A172 (cell line): ENCODE data around the gene VN1R4. TPM values are rescaled to one million over a fixed set of nuclear protein-coding genes. Genes with fewer than 3 reads are reported as not detected.
"Not testable (repeated sequence)": the region's sequence is repeated elsewhere in the genome, so short reads cannot be mapped to it uniquely, and the experiment has no call there.

Experiments
- DNase-seq: peaks from one replicate; pipeline ENCODE4 v3.0.0-alpha.2; 2015; ENCODE audit warnings: low spot score
- total RNA-seq: library from RNA; depleted of rRNA; stranded (reverse); fragments of >200 nt; shearing (Covaris generic); gene quantifications from 2 replicates; pipeline ENCODE4 v1.2.3, GENCODE V29; 2014; rRNA removed

The VN1R4 gene
- not detected in 2 replicates for total RNA-seq

GRCh38 chr19:53267623-53268022 is at the start of gene VN1R4:
TSS of gene VN1R4 (minus strand) at chr19:53267723. CDS start at chr19:53267665, 58 bp downstream.
- DNase-seq = not testable (repeated sequence)

GRCh38 chr19:53311897-53312296 is 44.4 kb upstream of the VN1R4 start:
- DNase-seq = no peak

- DNase-seq = no peak
Observed at GRCh38 chr19:53311044-53311443, 43.5 kb upstream of the VN1R4 start.

GRCh38 chr19:53308339-53308811 is 40.9 kb upstream of the VN1R4 start:
- DNase-seq = no peak

DNA sequence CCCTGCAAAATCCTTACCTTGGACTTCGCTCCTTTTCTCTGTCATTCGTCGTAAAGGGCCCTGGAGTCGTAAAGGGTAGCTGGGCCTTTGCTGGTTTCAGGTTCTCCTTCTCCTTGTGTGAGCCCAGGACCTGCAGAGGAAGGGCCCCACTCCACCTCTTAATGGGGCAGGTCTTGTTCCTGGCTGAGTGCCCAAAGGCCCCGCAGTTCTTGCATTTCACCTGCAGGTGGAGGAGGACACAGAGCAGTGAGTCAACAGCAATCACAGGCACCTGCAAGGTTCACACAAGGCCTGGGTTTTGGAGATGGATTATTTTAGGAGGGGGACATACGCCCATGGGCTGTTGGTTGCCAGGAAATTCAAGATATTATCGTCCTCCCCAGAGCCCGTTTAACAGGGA is 33.8 kb upstream of the VN1R4 start:
- not testable (repeated sequence) for DNase-seq

- no peak for DNase-seq
Observed at GRCh38 chr19:53294786-53295441, 27.4 kb upstream of the VN1R4 start.

DNA sequence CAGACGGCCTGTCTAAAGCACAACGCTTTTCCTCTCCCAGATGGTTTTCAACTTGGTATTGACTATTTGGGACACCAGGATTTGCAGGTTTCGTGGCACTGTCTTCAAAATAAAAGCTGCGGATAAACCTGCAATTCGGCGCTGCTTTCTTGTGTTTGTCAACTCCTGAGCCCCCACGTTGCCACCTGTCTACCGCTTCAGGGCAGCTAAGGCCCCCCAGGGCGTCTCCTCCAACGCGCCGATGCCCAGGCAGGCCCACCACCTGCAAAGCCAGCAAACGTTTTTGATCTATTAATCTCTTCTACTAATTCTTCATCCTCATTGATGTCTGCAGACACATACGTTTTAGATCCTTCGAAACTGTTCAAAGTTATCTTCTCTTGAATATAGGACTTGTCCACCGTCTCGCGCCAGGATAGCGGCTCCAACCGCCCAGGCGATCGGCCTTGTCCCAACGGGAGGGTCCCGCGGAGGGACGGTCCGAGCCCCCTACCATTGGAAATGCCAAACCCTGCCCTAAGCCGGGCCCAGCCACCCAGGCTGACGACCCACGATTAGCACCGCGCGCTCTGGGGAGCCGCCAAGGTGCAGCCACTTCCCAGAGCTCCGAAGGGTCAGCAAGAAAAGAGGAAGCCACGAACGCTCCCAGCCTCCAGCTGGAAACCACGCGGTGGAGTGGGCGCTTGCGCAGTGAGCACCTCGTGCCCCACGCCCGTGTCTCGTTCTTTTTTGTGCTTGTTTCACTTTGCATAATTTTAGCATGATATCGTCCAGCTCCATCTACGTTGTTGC is 23.4 kb upstream of the VN1R4 start:
- DNase-seq = no peak

DNA sequence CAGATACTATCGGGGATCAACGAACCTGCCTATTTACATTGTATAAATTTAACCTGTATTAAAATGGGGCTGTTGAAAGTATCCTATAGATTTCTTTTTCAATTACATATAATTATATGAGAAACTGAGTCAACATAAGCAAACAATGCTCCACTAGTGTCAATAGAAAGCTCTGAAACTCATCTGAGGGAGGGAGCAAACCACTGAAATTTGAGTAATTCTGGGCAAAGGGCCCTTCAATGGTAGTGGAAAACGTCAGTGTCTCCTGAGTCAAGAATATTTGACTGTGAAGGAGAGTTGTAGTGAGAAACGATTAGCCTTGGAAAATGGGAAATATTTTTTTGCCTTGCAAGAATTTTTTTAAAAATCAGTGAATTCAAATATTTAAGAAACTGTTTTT is 17.6 kb upstream of the VN1R4 start:
- no peak for DNase-seq

DNA sequence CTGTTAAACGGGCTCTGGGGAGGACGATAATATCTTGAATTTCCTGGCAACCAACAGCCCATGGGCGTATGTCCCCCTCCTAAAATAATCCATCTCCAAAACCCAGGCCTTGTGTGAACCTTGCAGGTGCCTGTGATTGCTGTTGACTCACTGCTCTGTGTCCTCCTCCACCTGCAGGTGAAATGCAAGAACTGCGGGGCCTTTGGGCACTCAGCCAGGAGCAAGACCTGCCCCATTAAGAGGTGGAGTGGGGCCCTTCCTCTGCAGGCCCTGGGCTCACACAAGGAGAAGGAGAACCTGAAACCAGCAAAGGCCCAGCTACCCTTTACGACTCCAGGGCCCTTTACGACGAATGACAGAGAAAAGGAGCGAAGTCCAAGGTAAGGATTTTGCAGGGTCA is 14.4 kb upstream of the VN1R4 start:
- DNase-seq = not testable (repeated sequence)

GRCh38 chr19:53275480-53275879 is 8.0 kb upstream of the VN1R4 start:
- DNase-seq = no peak

GRCh38 chr19:53272044-53272443 is 4.5 kb upstream of the VN1R4 start:
- no peak for DNase-seq

GRCh38 chr19:53269861-53270260 is 2.3 kb upstream of the VN1R4 start:
- not testable (repeated sequence) for DNase-seq

DNA sequence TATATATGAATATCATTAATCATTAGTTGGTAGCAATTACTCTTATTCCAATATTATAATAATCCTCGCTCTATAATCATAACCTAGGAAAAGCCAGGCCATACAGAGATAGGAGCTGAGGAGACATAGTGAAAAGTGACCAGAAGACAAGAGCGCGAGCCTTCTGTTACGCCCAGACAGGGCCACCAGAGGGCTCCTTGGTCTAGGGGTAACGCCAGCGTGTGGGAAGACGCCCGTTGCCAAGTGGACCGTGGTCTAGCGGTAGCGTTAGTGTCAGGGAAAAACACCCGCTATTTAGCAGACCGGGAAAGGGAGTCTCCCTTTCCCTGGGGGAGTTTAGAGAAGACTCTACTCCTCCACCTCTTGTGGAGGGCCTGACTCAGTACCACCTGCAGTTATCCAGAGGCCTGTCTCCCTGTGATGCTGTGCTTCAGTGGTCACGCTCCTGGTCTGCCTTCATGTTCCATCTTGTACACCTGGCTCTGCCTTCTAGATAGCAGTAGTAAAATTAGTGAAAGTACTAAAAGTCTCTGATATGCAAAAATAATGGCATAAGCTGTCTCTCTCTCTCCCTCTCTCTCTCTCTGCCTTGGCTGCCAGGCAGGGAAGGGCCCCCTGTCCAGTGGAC is 9.7 kb downstream of the VN1R4 start, which contains the start of gene VN1R2:
Gene VN1R2 (plus strand): TSS at position 578 of the 628 bp plus-strand sequence. CDS start 84 bp downstream, outside the sequence.
- DNase-seq = not testable (repeated sequence)

GRCh38 chr19:53254411-53255341 is 12.8 kb downstream of the VN1R4 start, which contains the start of gene ZNF677:
TSS of gene ZNF677 (minus strand) at chr19:53254873. CDS start at chr19:53251550, 3,323 bp downstream.
- DNase-seq = peak; percentile 19

DNA sequence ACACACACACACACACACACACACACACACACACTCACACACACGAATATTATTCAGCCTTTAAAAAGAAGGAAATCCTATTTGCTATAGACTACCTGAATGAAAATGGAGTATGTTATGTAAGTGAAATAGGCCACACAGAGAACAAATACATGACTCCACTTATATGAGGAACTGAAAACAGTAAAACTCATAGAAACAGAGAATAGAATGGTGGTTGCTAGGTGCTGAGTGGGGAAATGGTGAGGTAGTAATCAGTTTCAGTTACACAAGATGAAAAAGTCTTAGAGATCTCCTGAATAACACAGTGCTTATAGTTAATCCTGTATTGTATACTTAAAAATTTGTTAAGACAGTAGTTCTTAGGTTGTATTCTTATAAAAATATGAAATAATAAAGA is 21.0 kb downstream of the VN1R4 start:
- DNase-seq = no peak

DNA sequence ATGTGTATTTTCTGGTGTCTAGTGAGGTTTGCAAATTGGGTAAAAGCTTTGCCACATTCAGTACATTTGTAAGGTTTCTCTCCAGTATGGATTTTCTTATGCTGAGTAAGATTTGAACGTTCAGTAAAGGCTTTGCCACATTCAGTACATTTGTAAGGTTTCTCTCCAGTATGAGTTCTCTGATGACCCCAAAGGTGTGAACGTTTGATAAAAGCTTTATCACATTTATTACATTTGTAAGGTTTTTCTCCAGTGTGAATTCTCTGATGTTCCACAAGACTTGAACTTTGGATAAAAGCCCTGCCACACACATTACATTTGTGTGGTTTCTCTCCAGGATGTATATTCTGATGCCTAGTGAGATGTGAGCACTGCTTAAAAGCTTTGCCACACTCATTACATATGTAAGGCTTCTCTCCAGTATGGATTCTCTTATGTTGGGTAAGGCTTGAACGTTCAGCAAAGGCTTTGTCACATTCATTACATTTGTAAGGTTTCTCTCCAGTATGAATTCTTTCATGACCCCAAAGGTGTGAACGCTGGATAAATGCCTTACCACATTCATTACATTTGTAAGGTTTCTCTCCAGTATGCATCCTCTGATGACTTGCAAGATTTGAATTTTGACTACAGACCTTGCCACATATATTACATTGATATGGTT is 30.3 kb downstream of the VN1R4 start:
- no peak for DNase-seq

DNA sequence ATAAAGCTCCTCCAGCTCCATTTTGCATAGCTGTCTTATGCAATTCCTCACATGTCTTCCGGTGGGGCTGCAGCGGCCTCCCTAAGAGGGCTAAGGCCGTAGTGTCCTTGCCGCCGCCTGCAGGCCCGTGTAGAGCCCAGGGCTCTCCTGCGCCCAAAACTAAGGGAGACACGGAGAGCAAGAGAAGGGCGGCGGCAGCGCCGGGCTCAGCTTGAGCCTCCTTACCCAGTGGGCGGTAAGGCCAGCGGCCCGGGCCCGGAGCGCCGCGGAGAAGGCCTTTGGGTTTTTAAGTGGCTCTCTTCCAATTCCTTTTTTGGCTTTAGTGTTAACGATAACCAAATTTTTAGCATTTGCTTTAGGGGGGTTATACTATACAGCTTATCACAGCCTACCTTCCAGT is 42.9 kb downstream of the VN1R4 start:
- no peak for DNase-seq

- not testable (repeated sequence) for DNase-seq
Observed at GRCh38 chr19:53222716-53223115, 44.8 kb downstream of the VN1R4 start.
